DOHH2 (cell line): ENCODE results near the gene CAPN7.

Source experiments
- H3F3A ChIP-seq: fragments of 200-600 bp; sonication (generic), shearing (Covaris generic); 2 replicates; pipeline ENCODE4 v1.6.0; 2016; ENCODE audit warnings: antibody characterized with exemption, mild to moderate bottlenecking; ENCODE audit not compliant: control insufficient read depth, insufficient read depth
- H3K27ac ChIP-seq: fragments of 200-600 bp; sonication (generic); 2 replicates; pipeline ENCODE4 v1.5.1; 2014; ENCODE audit warnings: low read depth, mild to moderate bottlenecking, low read length, moderate library complexity
- H3K27me3 ChIP-seq: fragments of 200-600 bp; sonication (generic); 2 replicates; pipeline ENCODE4 v1.6.1; 2014; ENCODE audit warnings: mild to moderate bottlenecking, low read length, mixed read lengths; ENCODE audit not compliant: control insufficient read depth
- H3K36me3 ChIP-seq: fragments of 200-600 bp; sonication (generic); 2 replicates; pipeline ENCODE4 v1.6.1; 2014; ENCODE audit warnings: mild to moderate bottlenecking, low read length, moderate library complexity, mixed read lengths; ENCODE audit not compliant: control insufficient read depth
- H3K4me1 ChIP-seq: fragments of 200-600 bp; sonication (generic); 2 replicates; pipeline ENCODE4 v1.6.1; 2014; ENCODE audit warnings: mild to moderate bottlenecking, low read length, mixed read lengths; ENCODE audit not compliant: control insufficient read depth
- H3K4me2 ChIP-seq: fragments of 200-600 bp; sonication (generic); 2 replicates; pipeline ENCODE4 v1.6.0; 2014; ENCODE audit warnings: mild to moderate bottlenecking, low read length, moderate library complexity
- H3K4me3 ChIP-seq: fragments of 200-600 bp; sonication (generic); 2 replicates; pipeline ENCODE4 v1.5.1; 2014; ENCODE audit warnings: mild to moderate bottlenecking, low read length, mixed read lengths
- H3K79me2 ChIP-seq: fragments of 200-600 bp; sonication (generic); 2 replicates; pipeline ENCODE4 v1.6.1; 2014; ENCODE audit warnings: mild to moderate bottlenecking, low read length, mixed read lengths; ENCODE audit not compliant: control insufficient read depth
- H3K9me2 ChIP-seq: fragments of 200-600 bp; sonication (generic); replicated peaks from 2 replicates; pipeline ENCODE4 v1.6.1; 2014; ENCODE audit warnings: mild to moderate bottlenecking, low read length, mixed read lengths; ENCODE audit not compliant: control insufficient read depth
- H3K9me3 ChIP-seq: fragments of 200-600 bp; sonication (generic); 2 replicates; pipeline ENCODE4 v1.6.1; 2014; ENCODE audit warnings: antibody characterized with exemption, low read length, mixed read lengths; ENCODE audit not compliant: control insufficient read depth, insufficient read depth
- H4K20me1 ChIP-seq: fragments of 200-600 bp; sonication (generic); 2 replicates; pipeline ENCODE4 v1.6.0; 2014; ENCODE audit warnings: low read depth, mild to moderate bottlenecking, antibody characterized with exemption, low read length, moderate library complexity; ENCODE audit not compliant: control insufficient read depth, insufficient read depth
- EZH2phosphoT487 ChIP-seq: fragments of 200-600 bp; sonication (generic); IDR thresholded peaks from 2 replicates; pipeline ENCODE4 v1.6.1; 2017; ENCODE audit warnings: borderline replicate concordance, mild to moderate bottlenecking, antibody characterized with exemption, low read length, moderate library complexity, mixed read lengths
- TF ChIP-seq, protein P1 (sequence below): fragments of 200-600 bp; sonication (generic); IDR thresholded peaks from one replicate; pipeline ENCODE4 v1.5.1; 2014; ENCODE audit warnings: antibody characterized with exemption, mild to moderate bottlenecking, low read depth, low read length; ENCODE audit not compliant: poor library complexity, severe bottlenecking

The CAPN7 gene

DNA sequence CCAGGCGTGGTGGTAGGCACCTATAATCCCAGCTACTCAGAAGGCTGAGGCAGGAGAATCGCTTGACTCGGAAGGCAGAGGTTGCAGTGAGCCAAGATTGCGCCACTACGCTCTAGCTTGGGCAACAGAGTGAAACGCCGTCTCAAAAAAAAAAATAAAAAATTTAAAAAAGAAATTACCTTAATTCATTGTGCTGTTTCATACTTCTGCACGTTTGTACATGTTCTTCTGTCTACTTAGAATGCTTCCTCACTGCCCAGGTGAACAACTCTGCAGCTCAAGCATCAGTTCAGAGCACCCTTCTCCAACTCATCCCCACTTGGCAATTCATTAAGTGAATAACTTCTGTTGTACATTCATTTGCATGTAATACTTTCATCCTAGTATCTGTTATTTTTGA lies 14.0 kb downstream of the CAPN7 start:
- Histone ChIP-seq H3K9me2 (no peaks in the 10 kb centered on the region), H3K79me2 (peaks cover 32% of the 10 kb centered on the region), H3K9me3 (no peaks in the 10 kb centered on the region), H3K27ac (no peak overlapping the region), H3K4me1 (peaks cover 57% of the 10 kb centered on the region), H3F3A (peaks cover 29% of the 10 kb centered on the region), H3K4me3 (no peak overlapping the region), H3K27me3 (no peaks in the 10 kb centered on the region), H3K36me3 (peaks cover 78% of the 10 kb centered on the region), H4K20me1 (no peaks in the 10 kb centered on the region), H3K4me2 (no peak overlapping the region)
- TF ChIP-seq, protein P1, sequence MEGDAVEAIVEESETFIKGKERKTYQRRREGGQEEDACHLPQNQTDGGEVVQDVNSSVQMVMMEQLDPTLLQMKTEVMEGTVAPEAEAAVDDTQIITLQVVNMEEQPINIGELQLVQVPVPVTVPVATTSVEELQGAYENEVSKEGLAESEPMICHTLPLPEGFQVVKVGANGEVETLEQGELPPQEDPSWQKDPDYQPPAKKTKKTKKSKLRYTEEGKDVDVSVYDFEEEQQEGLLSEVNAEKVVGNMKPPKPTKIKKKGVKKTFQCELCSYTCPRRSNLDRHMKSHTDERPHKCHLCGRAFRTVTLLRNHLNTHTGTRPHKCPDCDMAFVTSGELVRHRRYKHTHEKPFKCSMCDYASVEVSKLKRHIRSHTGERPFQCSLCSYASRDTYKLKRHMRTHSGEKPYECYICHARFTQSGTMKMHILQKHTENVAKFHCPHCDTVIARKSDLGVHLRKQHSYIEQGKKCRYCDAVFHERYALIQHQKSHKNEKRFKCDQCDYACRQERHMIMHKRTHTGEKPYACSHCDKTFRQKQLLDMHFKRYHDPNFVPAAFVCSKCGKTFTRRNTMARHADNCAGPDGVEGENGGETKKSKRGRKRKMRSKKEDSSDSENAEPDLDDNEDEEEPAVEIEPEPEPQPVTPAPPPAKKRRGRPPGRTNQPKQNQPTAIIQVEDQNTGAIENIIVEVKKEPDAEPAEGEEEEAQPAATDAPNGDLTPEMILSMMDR = no peak
- no peak for TF ChIP-seq EZH2phosphoT487

DNA sequence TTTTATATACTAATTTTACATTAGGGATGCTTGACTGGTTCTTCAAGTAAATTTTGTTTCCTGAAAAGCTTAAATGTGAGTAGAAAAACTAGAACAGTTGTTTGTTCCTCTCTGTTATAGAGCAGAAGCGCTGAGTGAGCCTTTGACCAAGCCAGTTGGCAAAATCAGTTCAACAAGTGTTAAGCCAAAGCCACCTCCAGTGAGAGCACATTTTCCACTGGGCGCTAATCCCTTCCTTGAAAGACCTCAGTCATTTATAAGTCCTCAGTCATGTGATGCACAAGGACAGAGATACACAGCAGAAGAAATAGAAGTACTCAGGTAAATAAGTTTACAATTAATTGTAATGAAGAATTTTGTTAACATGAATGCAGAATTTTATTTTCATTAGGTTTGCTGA lies 14.6 kb downstream of the CAPN7 start:
- peaks cover 78% of the 10 kb centered on the region for H3K36me3 ChIP-seq
- peaks cover 26% of the 10 kb centered on the region for H3K79me2 ChIP-seq

DNA sequence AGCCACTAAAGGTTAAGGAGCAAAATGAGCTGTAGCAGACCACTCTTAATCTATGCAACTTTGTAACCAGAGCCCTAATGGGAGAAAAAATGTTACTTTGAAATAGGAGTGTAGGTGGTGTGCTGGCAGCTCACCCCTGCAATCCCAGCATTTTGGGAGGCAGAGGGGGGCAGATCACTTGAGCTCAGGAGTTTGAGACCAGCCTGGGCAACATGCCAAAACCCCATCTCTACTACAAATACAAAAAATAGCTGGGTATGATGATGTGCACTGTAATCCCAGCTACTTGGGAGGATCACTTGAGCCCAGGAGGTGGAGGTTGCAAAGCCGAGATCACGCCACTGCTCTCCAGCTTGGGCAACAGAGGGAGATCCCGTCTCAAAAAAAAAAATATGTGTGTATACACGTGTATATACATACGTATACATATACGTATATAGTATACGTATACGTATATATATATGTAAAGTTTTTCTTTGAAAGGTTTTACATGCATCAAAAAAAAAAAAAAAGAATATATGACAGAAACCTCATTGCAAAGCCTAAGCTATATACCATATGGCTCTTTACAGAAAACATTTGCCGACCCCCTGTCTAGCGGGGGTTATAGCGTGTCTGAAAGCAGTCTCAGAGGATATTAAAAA lies 15.7 kb downstream of the CAPN7 start:
- Histone ChIP-seq H3K4me2 (no peak overlapping the region), H3K9me3 (no peaks in the 10 kb centered on the region), H3K27ac (no peak overlapping the region), H3K4me3 (no peak overlapping the region), H3K27me3 (no peaks in the 10 kb centered on the region), H4K20me1 (no peaks in the 10 kb centered on the region), H3K4me1 (peaks cover 40% of the 10 kb centered on the region), H3F3A (peaks cover 19% of the 10 kb centered on the region), H3K36me3 (peaks cover 78% of the 10 kb centered on the region), H3K9me2 (no peaks in the 10 kb centered on the region), H3K79me2 (peaks cover 20% of the 10 kb centered on the region)
- TF ChIP-seq, protein P1 = no peak
- TF ChIP-seq EZH2phosphoT487 = no peak

More for the DNA sequence above, 14.6 kb downstream of the CAPN7 start:
- no peak for TF ChIP-seq EZH2phosphoT487
- TF ChIP-seq, protein P1 = no peak
- no peaks in the 10 kb centered on the region for H3K9me3 ChIP-seq
- peaks cover 28% of the 10 kb centered on the region for H3F3A ChIP-seq
- no peak overlapping the region for H3K27ac ChIP-seq
- H3K27me3 ChIP-seq = no peaks in the 10 kb centered on the region
- peaks cover 51% of the 10 kb centered on the region for H3K4me1 ChIP-seq
- H4K20me1 ChIP-seq = no peaks in the 10 kb centered on the region
- H3K4me2 ChIP-seq = no peak overlapping the region
- H3K4me3 ChIP-seq = no peak overlapping the region
- H3K9me2 ChIP-seq = no peaks in the 10 kb centered on the region
